Measurements from ENCODE around the gene TLE2. TPM values are rescaled to one million over a fixed set of nuclear protein-coding genes. Genes with fewer than 3 reads are reported as not detected.
A peak's percentile ranks its signal among the peaks of the same experiment; 100 is the strongest.

TLE2 gene
- total and polyA plus RNA-seq, 9 of the 15 experiments (the other 6 are each of a cell fraction or from before 2014, with no cell fraction given): 0.35 to 13.1 (median 6.2) TPM

- TF ChIP-seq ZNF766 (CRISPR knock-in tag; conservative IDR thresholded peaks at IDR 0.05) (no peak), RBBP5 (IDR thresholded peaks at IDR 0.05; ENCODE audit: borderline replicate concordance, insufficient read depth, low read length, poor library complexity, severe bottlenecking) (no peak), PHF21A (IDR thresholded peaks at IDR 0.05; ENCODE audit: borderline replicate concordance, low read depth) (peak; percentile 51; the same call in 1 of the 2 replicates), RFX5 (IDR thresholded peaks at IDR 0.05; ENCODE audit: low read depth, low read length) (0 out of 2 replicates have a peak, but pooled peaks have one; percentile 24), HDAC2 (IDR thresholded peaks at IDR 0.05) (peak; percentile 69; the same call in 1 of the 2 replicates), CAMTA2 (CRISPR knock-in tag; conservative IDR thresholded peaks at IDR 0.05) (no peak), ARID3A (IDR thresholded peaks at IDR 0.05; ENCODE audit: borderline replicate concordance, low read depth, low read length) (no peak), BCOR (IDR thresholded peaks at IDR 0.05) (peak; percentile 86), NFIC (IDR thresholded peaks at IDR 0.05) (0 out of 2 replicates have a peak, but pooled peaks have one; percentile 4), L3MBTL2 (IDR thresholded peaks at IDR 0.05) (peak; percentile 23; the same call in 1 of the 2 replicates), RBM25 (IDR thresholded peaks at IDR 0.05; ENCODE audit: low read depth, low read length, severe bottlenecking) (peak; percentile 97), PHF8 (IDR thresholded peaks at IDR 0.05; ENCODE audit: borderline replicate concordance, low read length) (peak; percentile 16; the same call in 1 of the 2 replicates), TRIM24 (IDR thresholded peaks at IDR 0.05) (peak in 1 of 2 experiments; percentile 44; a peak in 1 of 4 replicates), DPF2 (IDR thresholded peaks at IDR 0.05) (peak; percentile 41; the same call in 1 of the 2 replicates), KDM4B (IDR thresholded peaks at IDR 0.05; ENCODE audit: borderline replicate concordance in 2 of 2, low read depth in 1 of 2) (no peak), AFF1 (IDR thresholded peaks at IDR 0.05; ENCODE audit: low read depth in 1 of 2, partially characterized antibody in 2 of 2) (peak in 1 of 2 experiments; percentile 32), BHLHE40 (IDR thresholded peaks at IDR 0.05; ENCODE audit: low read length) (0 out of 2 replicates have a peak, but pooled peaks have one; percentile 6), CBX3 (IDR thresholded peaks at IDR 0.05; ENCODE audit: borderline replicate concordance in 1 of 2, low read length in 2 of 2) (0 out of 3 replicates have a peak, but pooled peaks of 1 of the 2 experiments have one; percentile 22), FOS (IDR thresholded peaks at IDR 0.05; ENCODE audit: extremely low read depth, insufficient read length) (peak; percentile 62), SP1 (CRISPR knock-in tag; IDR thresholded peaks at IDR 0.05) (peak; percentile 43; the same call in 1 of the 2 replicates), MXI1 (IDR thresholded peaks at IDR 0.05; ENCODE audit: low read depth, low read length) (peak; percentile 91), SRSF9 (IDR thresholded peaks at IDR 0.05; ENCODE audit: borderline replicate concordance, low read depth, low read length) (no peak)
- TF ChIP-seq, protein P1, sequence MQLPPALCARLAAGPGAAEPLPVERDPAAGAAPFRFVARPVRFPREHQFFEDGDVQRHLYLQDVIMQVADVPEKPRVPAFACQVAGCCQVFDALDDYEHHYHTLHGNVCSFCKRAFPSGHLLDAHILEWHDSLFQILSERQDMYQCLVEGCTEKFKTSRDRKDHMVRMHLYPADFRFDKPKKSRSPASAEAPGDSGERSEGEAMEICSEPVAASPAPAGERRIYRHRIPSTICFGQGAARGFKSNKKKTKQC (CRISPR knock-in tag; IDR thresholded peaks at IDR 0.05): no peak
Measured at GRCh38 chr19:3073159-3073563, 44.1 kb upstream of the TLE2 start (continued).
